HFF-Myc (cell line): ENCODE measurements around the gene PSD4.

Experiments
- DNase-seq: peaks from one replicate; pipeline ENCODE4 v3.0.0-alpha.2; 2011; ENCODE audit warnings: low read depth; ENCODE audit errors: extremely low read depth
- H3K4me3 ChIP-seq: replicated peaks from 2 replicates; pipeline ENCODE4 v1.5.1; 2011; ENCODE audit warnings: low read depth, mild to moderate bottlenecking, control low read depth, low read length
- TF ChIP-seq, protein P1 (sequence below): IDR thresholded peaks from 2 replicates; pipeline ENCODE4 v1.5.1; 2012; ENCODE audit warnings: mild to moderate bottlenecking, low read depth, low read length, control low read depth; ENCODE audit errors: missing control alignments

PSD4 gene

DNA sequence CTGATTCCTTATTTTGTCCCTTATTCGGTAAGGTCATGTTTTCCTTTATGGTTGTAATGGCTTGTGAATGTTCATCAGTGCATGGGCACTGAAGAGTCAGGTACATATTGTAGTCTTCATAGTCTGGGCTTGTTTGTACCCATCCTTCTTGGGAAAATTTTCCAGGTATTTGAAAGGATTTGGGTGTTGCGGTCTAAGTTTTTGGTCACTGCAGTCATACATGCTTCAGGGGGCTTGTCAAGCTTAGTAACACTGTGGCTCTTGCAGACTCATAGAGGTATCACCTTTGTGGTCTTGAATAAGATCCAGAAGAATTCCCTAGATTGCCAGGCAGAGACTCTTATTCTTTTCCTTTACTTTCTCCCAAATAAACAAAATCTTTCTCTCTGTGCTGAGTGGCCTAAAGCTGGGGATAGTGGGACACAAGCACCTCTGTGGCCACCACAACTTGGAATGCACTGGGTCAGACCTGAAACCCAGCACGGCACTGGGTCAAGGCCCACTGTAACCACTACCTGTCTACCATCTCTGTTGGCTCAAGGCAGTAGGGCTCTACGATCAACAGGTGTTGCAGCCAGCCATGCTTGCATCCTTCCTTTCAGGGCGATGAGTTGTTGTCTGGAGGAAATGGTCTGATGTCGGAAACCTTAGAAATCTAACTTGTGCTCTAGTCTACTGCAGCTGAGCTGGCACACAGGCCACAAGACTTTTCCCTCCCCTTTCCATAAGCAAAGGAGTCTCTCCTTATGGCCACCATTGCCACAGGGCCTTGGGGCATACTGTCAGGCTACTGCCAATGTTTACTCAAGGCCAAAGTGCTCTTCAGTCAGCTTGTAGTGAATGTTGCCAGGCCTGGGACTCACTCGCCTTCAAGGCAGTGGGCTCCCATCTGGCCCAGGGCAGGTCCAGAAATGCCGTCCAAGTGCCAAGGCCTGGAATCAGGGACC is 24.9 kb upstream of the PSD4 start:
- no peak overlapping the region for H3K4me3 ChIP-seq
- TF ChIP-seq, protein P1, sequence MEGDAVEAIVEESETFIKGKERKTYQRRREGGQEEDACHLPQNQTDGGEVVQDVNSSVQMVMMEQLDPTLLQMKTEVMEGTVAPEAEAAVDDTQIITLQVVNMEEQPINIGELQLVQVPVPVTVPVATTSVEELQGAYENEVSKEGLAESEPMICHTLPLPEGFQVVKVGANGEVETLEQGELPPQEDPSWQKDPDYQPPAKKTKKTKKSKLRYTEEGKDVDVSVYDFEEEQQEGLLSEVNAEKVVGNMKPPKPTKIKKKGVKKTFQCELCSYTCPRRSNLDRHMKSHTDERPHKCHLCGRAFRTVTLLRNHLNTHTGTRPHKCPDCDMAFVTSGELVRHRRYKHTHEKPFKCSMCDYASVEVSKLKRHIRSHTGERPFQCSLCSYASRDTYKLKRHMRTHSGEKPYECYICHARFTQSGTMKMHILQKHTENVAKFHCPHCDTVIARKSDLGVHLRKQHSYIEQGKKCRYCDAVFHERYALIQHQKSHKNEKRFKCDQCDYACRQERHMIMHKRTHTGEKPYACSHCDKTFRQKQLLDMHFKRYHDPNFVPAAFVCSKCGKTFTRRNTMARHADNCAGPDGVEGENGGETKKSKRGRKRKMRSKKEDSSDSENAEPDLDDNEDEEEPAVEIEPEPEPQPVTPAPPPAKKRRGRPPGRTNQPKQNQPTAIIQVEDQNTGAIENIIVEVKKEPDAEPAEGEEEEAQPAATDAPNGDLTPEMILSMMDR = no peak
- no peak for DNase-seq

DNA sequence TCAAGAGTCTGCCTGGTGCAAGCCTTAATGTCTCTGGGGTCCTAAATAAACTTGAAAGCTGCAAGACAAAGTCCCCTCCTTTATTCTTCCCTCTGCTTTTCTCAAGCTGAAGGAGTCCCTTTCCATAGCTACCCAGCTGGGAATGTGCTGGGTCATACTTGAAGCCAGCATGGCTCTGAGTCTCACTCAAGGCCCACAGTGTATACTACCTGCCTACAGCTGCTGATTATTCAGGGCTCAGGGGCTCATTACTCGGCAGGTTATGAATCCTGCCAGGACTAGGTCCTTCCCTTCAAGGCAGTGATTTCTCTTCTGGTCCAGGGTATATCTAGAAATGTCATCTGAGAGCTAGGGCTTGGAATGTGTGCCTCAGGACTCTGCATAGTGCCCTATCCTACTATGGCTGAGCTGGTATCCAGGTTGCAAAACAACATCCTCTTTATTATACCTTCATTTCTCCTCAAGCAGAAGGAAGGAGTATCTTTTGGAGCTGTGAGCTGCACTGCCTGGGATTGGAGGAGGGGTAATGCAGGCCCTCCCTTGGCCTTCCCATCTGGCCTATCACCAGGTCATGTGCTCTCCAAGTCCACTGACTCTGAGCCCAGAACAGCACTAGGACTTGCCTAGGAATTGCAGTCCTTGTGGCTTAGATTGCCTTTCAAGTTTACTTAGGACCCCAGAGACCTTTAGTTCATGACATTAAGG is 24.1 kb upstream of the PSD4 start:
- DNase-seq = no peak
- H3K4me3 ChIP-seq = no peak overlapping the region
- TF ChIP-seq, protein P1 = no peak

DNA sequence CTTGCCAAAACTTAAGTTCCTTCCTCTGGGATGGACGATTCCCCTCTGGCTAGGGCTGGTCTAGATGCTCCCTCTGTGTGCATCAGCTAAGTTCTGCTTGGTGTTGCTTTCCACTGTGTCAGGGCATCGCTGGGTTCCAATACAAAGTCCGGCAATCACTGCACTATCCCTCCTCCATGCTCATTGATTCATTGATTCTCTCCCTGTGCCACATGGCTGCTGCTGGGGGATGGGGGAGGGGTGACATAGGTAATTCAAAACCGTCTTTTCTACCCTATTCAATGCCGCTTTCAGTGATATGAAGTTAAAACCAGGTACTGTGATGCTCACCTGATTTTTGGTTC is 23.5 kb upstream of the PSD4 start:
- DNase-seq = no peak
- no peak overlapping the region for H3K4me3 ChIP-seq
- TF ChIP-seq, protein P1 = no peak

DNA sequence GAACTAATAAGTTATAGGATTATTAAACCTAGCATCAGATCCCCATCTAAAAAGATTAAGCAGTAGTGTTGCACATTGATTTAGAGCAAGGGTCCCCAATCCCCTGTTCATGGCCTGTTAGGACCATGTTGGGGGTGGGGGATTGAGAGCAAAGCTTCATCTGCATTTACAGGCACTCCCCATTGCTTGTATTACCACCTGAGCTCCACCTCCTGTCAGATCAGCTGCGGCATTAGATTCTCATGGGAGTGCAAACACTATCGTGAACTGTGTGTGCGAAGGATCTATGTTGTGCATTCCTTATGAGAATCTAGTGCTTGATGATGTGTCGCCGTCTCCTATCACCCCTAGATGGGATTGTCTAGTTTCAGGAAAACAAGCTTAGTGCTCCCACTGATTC is 18.4 kb upstream of the PSD4 start:
- no peak overlapping the region for H3K4me3 ChIP-seq
- TF ChIP-seq, protein P1 = no peak
- DNase-seq = no peak

DNA sequence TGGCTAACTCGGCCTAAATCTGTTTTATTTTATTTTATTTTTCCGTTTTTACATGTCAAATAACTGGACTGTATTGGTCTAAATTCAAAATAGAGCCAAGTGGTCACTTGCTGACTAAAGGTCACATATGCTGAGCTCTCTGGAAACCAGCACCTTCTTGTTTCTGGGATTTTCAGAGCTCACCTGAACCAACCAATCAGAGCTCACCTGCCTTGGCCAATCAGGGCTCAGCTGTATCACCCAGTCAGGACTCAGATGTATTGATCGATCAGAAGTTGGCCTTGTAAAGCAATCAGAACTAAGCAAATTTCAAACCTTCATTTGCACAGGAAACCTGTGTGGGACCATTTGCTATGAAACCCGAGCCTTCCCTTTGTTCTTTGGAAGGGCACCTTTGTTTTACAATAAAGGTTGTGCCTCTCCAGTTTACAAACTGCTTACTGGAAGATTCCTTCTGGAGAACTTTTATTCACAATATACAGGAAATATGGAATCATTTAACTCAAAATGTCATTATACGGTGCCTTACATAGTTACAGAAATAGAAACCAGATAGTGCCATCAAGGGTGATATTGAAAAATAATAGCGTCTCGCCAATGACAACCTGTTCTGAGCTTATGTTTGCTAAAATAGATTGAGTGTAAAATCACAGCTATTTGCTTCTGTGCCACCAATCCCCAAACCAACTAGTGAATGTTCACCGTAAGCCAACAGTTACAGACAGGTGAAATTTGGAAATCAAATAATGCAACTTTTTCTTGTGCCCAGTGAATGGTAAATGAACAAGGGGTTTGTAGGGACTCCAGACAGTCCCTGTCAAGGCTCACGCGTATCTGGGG is 17.3 kb upstream of the PSD4 start:
- H3K4me3 ChIP-seq = peak overlapping the region; percentile 12; the same call in 1 of the 2 replicates
- TF ChIP-seq, protein P1 = no peak
- no peak for DNase-seq

DNA sequence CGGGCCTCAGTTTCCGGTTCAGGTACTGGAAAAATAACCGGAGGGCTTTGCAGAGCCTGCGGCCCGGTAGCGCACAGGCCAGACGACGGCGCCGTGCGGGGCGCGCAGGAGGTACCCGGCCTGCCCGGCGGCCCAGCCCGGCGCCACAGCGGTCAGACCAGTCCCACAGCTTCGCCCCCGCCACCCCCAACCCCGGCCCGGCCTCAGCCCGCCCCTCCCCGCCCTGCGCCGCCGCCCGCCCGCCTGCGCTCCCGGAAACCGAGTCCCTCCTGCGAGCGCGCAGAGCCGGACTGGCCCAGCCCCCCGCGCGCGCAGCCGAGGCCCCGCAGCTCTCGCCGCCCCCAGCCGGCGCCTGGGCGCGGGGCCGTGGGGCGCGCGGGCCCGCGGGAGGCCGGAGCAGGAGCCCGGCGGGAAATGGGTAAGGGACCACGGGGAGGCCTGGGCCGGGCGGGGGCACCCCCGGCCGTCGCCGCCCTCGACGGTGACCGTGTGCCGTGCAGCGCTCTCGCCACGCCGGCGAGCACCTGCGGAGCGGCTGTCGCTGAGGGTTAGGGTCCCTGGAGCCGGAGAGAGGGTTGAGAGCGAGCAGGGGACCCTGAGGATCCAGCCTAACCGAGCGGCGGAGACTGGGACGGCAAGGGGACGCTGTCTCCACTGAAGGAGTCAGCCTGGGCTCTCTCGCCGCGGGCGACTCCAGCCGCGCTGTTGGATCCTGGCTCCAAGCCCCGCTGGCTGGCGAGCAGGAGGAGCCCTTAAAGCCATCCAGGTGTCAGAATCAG is 16.5 kb upstream of the PSD4 start:
- no peak for DNase-seq
- TF ChIP-seq, protein P1 = no peak
- peak overlapping the region; percentile 38 for H3K4me3 ChIP-seq
